Measurements from ENCODE around the gene NKAIN2. TPM values are rescaled to one million over a fixed set of nuclear protein-coding genes. Genes with fewer than 3 reads are reported as not detected.

The NKAIN2 gene
- total RNA-seq, 1 experiment from 2014 or later = not detected

DNA sequence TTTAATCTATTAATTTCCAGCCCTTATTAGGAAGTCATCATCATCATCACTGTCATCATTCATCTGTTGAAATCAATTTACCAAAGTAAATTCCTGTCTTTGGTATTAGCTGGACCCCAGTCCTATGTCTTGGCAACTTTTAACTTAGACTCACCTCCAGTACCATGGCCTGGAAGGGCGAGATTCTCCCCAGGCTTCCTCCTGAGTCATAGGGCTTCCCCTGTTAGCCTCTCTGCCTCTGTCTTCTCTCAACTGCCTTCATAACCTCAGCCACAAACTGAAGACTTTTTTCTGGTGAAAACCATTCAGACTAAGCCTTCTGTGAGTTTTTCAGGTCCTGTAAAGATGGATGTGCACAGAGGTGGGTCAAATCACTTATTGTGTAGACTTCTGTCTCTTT is 95.0 kb downstream of the NKAIN2 start:
- Histone ChIP-seq H2AFZ (ENCODE audit: low read depth, low read length, poor library complexity, severe bottlenecking) (no peak overlapping the region), H4K20me1 (ENCODE audit: insufficient read depth) (no peaks in the 10 kb centered on the region), H3K9me2 (ENCODE audit: insufficient read depth) (no peaks in the 10 kb centered on the region), H3K9me3 (ENCODE audit: control insufficient read depth in 1 of 2, insufficient read depth in 1 of 2, low read depth in 1 of 2, low read length in 2 of 2) (no peaks in the 10 kb centered on the region), H3K4me2 (ENCODE audit: low read length) (no peak overlapping the region), H3K36me3 (ENCODE audit: control insufficient read depth in 1 of 2, insufficient read depth in 2 of 2, low read length in 2 of 2) (no peaks in the 10 kb centered on the region), H3K4me3 (replicated peaks in 1 of 2; ENCODE audit: low read depth in 1 of 2, low read length in 2 of 2) (no peak overlapping the region), H3K4me1 (ENCODE audit: control insufficient read depth in 1 of 2, insufficient read depth in 2 of 2, low read length in 2 of 2) (no peaks in the 10 kb centered on the region), H3K27me3 (ENCODE audit: insufficient read depth, low read length) (no peaks in the 10 kb centered on the region), H3K79me2 (ENCODE audit: insufficient read depth, low read length) (no peaks in the 10 kb centered on the region), H3K27ac (ENCODE audit: low read depth, low read length) (no peak overlapping the region), H3K9ac (ENCODE audit: low read length) (no peak overlapping the region)
- POLR2A ChIA-PET = no interaction called here
- no TSS peak for BruUV-seq (replicated peaks)
- no peak for DNase-seq (ENCODE audit: low read depth, low spot score)
- RAD21 ChIA-PET (ENCODE audit: low non-redundant PET in 1 of 2, low total read pairs in 2 of 2, uncharacterized antibody in 2 of 2, unreplicated experiment in 2 of 2) = no interaction called here
- no peak for TF ChIP-seq EZH2 (IDR thresholded peaks at IDR 0.05)
- intact Hi-C loops (cut with micrococcal nuclease) = no loop called here
- CTCF ChIA-PET = no interaction called here
- ATAC-seq = no peak

DNA sequence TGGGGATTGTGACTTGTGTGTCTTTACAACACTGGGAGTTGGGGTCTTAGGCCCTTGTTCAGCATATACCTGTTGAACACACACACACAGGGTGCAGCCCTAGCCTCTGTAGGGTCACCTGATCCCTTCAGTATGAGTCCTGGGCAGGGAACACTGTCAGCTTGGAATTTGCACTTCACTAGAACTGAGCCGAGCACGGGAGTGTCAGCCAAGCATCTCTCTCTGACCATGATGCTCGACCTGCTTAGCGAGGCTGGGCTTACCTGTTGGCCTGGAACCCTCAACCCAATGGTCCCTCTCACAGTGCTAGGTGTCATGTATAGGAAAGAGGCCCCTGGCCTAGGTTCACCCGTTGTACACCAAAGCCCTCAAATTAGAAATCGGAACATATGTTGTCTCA is 96.1 kb downstream of the NKAIN2 start:
- ATAC-seq (no peak), DNase-seq (ENCODE audit: low read depth, low spot score) (no peak)
- Histone ChIP-seq H3K36me3 (ENCODE audit: control insufficient read depth in 1 of 2, insufficient read depth in 2 of 2, low read length in 2 of 2) (no peaks in the 10 kb centered on the region), H3K9me2 (ENCODE audit: insufficient read depth) (no peaks in the 10 kb centered on the region), H3K4me1 (ENCODE audit: control insufficient read depth in 1 of 2, insufficient read depth in 2 of 2, low read length in 2 of 2) (no peaks in the 10 kb centered on the region), H3K9me3 (ENCODE audit: control insufficient read depth in 1 of 2, insufficient read depth in 1 of 2, low read depth in 1 of 2, low read length in 2 of 2) (no peaks in the 10 kb centered on the region), H2AFZ (ENCODE audit: low read depth, low read length, poor library complexity, severe bottlenecking) (no peak overlapping the region), H3K4me2 (ENCODE audit: low read length) (no peak overlapping the region), H3K9ac (ENCODE audit: low read length) (no peak overlapping the region), H3K4me3 (replicated peaks in 1 of 2; ENCODE audit: low read depth in 1 of 2, low read length in 2 of 2) (no peak overlapping the region), H4K20me1 (ENCODE audit: insufficient read depth) (no peaks in the 10 kb centered on the region), H3K27me3 (ENCODE audit: insufficient read depth, low read length) (no peaks in the 10 kb centered on the region), H3K27ac (ENCODE audit: low read depth, low read length) (no peak overlapping the region), H3K79me2 (ENCODE audit: insufficient read depth, low read length) (no peaks in the 10 kb centered on the region)
- intact Hi-C loops (cut with micrococcal nuclease) = no loop called here
- TF ChIP-seq CEBPB (IDR thresholded peaks at IDR 0.05; ENCODE audit: low read depth) (no peak), SRF (IDR thresholded peaks at IDR 0.05; ENCODE audit: low read depth) (no peak), ZNF274 (IDR thresholded peaks at IDR 0.05; ENCODE audit: low read depth, low read length) (no peak)
- TF ChIP-seq, protein P1, sequence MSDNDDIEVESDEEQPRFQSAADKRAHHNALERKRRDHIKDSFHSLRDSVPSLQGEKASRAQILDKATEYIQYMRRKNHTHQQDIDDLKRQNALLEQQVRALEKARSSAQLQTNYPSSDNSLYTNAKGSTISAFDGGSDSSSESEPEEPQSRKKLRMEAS (IDR thresholded peaks at IDR 0.05) = no peak
- no TSS peak for BruUV-seq (replicated peaks)
- RAD21 ChIA-PET (ENCODE audit: low non-redundant PET in 1 of 2, low total read pairs in 2 of 2, uncharacterized antibody in 2 of 2, unreplicated experiment in 2 of 2) = no interaction called here
- POLR2A ChIA-PET = no interaction called here
- CTCF ChIA-PET = no interaction called here
